Spleen (tissue), 11 donors: ENCODE data around the gene PSMB7. TPM values are rescaled to one million over a fixed set of nuclear protein-coding genes. Genes with fewer than 3 reads are reported as not detected.

Experiments used
- DNase-seq: peaks from one replicate; pipeline ENCODE4 v3.0.0-alpha.2; 2020
- H3K27ac ChIP-seq, 8 donors: fragments of 200-600 bp; sonication (generic) in 7 of 8; 1 replicate in 4 of 8; 2 replicates in 4 of 8; pipeline versions ENCODE4 v1.5.0 to v1.8.0; 2016 to 2021; ENCODE audit warnings: inconsistent platforms in 4 of 8, mild to moderate bottlenecking in 4 of 8, moderate library complexity in 1 of 8
- H3K27me3 ChIP-seq, 7 donors: fragments of 200-600 bp; sonication (generic) in 6 of 7; replicated peaks in 1 of 7; 1 replicate in 4 of 7; 2 replicates in 3 of 7; pipeline versions ENCODE4 v1.5.0 to v1.8.0; 2016 to 2021; ENCODE audit warnings: inconsistent platforms in 3 of 7, mild to moderate bottlenecking in 1 of 7
- H3K36me3 ChIP-seq, 6 donors: fragments of 200-600 bp; sonication (generic) in 5 of 6; 1 replicate in 4 of 6; 2 replicates in 2 of 6; pipeline versions ENCODE4 v1.5.0 to v1.8.0; 2016 to 2021; ENCODE audit warnings: inconsistent platforms in 2 of 6
- H3K4me1 ChIP-seq, 6 donors: fragments of 200-600 bp; sonication (generic) in 5 of 6; 1 replicate in 3 of 6; 2 replicates in 3 of 6; pipeline versions ENCODE4 v1.5.0 to v1.8.0; 2016 to 2021; ENCODE audit warnings: inconsistent platforms in 3 of 6
- H3K4me3 ChIP-seq, 8 donors: fragments of 200-600 bp; sonication (generic) in 7 of 8; 1 replicate in 4 of 8; 2 replicates in 4 of 8; pipeline versions ENCODE4 v1.5.0 to v1.8.0; 2016 to 2021; ENCODE audit warnings: inconsistent platforms in 4 of 8, mild to moderate bottlenecking in 4 of 8, moderate library complexity in 2 of 8
- H3K9me3 ChIP-seq, 8 donors: fragments of 200-600 bp; sonication (generic) in 7 of 8; 1 replicate in 4 of 8; 2 replicates in 4 of 8; pipeline versions ENCODE4 v1.5.0 to v1.8.0; 2016 to 2021; ENCODE audit warnings: inconsistent platforms in 4 of 8
- POLR2A ChIP-seq, 3 donors: fragments of 450-650 bp; IDR thresholded peaks; one replicate each; pipeline ENCODE4 v1.5.1; 2017; ENCODE audit warnings: antibody characterized with exemption in 3 of 3, mild to moderate bottlenecking in 1 of 3
- POLR2AphosphoS5 ChIP-seq, 3 donors: sonication (generic); formaldehyde crosslinking; IDR thresholded peaks; one replicate each; pipeline ENCODE4 v1.5.1; 2017; ENCODE audit warnings: antibody characterized with exemption in 3 of 3
- WGBS, 5 donors: extraction: QIAGEN DNeasy Blood & Tissue Kit in 3 of 5; methylation state at CpG; one replicate each; pipeline versions ENCODE4 v1.1.5 to v1.1.7; 2013 to 2018; 5-methylcytosine and 5-hydroxymethylcytosine counted together
- intact Hi-C: fragments of 100-400 bp; cut with DNase I; formaldehyde crosslinking; loops from one replicate; pipeline ENCODE4 v1.15.0; 2023; ENCODE audit warnings: low total_unique reads
- polyA plus RNA-seq, 3 donors: library from polyadenylated mRNA; stranded (reverse); fragments of 200-250 nt; gene quantifications; one replicate each; pipeline ENCODE4 v1.2.1, GENCODE V29; 2013
- total RNA-seq, 7 donors: library from RNA; depleted of rRNA in 3 of 7; stranded (reverse); fragments of >200 nt in 3 of 7; fragmentation: NEBNext Ultra II Directional in 4 of 7; extraction: Animal tissue kit (Norgen Biotek cat#: 25700) in 4 of 7; gene quantifications; one replicate each; pipeline versions ENCODE4 v1.1.0 to v1.2.1, GENCODE V29; 2016 to 2021
- TF ChIP-seq, protein P1 (sequence below), 11 experiments: fragments of 200-600 bp in 7 of 11; fragments of 450-650 bp in 4 of 11; sonication (generic) in 4 of 11; IDR thresholded peaks in 8 of 11; conservative IDR thresholded peaks in 3 of 11; 1 replicate in 7 of 11; 2 replicates in 4 of 11; pipeline versions ENCODE4 v1.4.0 to v1.8.0; 2016 to 2021; ENCODE audit warnings: antibody characterized with exemption in 11 of 11, inconsistent platforms in 4 of 11, mild to moderate bottlenecking in 1 of 11
- donor health status: healthy with polysubstance abuse.
- donor health status: DM: no; HTN: no; CAD: no; lungs with moderate emphysema.
- donor health status: DM: no; HTN: no; CAD: no.
- donor health status: Bipolar disorder and iron deficiency.
- donor health status: healthy.
- donor health status: DM: no; HTN: no; CAD: no.
- donor health status: DM: yes; HTN: yes; CAD: no.

The PSMB7 gene
- total and polyA plus RNA-seq, 10 donors = 71.3 to 143 (median 108) TPM

DNA sequence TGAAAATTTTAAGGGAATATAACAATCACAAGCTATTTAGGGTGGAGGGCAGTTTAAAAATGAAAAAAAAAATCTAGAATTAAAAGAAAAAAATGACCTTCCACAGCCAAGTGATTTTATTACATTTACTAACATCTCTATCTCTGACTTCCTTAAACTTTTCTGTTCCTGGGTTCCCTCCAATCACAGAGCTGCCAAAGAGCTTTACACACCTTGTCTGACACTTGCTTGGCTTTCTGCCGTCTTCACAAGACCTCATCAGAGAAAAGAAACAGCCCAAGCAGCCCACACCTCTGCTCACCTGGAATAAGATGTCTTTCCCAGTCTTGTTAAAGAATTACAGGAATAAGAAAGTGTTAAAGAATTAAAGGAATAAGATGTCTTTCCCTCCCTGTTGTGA lies 38.9 kb downstream of the PSMB7 start:
- H3K9me3 ChIP-seq = peaks cover 0 to 5% (median 0%) of the 10 kb centered on the region in 8 donors
- WGBS, 5 donors = 63 to 93% (median 79%) methylated on average over 1 of the region's 1 CpG
- peaks cover 0 to 63% (median 14%) of the 10 kb centered on the region in 6 donors for H3K4me1 ChIP-seq
- intact Hi-C loops = no loop called here
- no peaks in the 10 kb centered on the region for H3K27me3 ChIP-seq
- peaks cover 0 to 76% (median 17%) of the 10 kb centered on the region in 6 donors for H3K36me3 ChIP-seq
- DNase-seq = no peak
- TF ChIP-seq POLR2A (IDR thresholded peaks at IDR 0.05) (no peak), POLR2AphosphoS5 (IDR thresholded peaks at IDR 0.05) (no peak)
- TF ChIP-seq, protein P1, sequence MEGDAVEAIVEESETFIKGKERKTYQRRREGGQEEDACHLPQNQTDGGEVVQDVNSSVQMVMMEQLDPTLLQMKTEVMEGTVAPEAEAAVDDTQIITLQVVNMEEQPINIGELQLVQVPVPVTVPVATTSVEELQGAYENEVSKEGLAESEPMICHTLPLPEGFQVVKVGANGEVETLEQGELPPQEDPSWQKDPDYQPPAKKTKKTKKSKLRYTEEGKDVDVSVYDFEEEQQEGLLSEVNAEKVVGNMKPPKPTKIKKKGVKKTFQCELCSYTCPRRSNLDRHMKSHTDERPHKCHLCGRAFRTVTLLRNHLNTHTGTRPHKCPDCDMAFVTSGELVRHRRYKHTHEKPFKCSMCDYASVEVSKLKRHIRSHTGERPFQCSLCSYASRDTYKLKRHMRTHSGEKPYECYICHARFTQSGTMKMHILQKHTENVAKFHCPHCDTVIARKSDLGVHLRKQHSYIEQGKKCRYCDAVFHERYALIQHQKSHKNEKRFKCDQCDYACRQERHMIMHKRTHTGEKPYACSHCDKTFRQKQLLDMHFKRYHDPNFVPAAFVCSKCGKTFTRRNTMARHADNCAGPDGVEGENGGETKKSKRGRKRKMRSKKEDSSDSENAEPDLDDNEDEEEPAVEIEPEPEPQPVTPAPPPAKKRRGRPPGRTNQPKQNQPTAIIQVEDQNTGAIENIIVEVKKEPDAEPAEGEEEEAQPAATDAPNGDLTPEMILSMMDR (IDR thresholded peaks at IDR 0.05 in 8 of 11, conservative IDR thresholded peaks at IDR 0.05 in 3 of 11) = no peak
- no peak overlapping the region for H3K4me3 ChIP-seq
- H3K27ac ChIP-seq = no peak overlapping the region

DNA sequence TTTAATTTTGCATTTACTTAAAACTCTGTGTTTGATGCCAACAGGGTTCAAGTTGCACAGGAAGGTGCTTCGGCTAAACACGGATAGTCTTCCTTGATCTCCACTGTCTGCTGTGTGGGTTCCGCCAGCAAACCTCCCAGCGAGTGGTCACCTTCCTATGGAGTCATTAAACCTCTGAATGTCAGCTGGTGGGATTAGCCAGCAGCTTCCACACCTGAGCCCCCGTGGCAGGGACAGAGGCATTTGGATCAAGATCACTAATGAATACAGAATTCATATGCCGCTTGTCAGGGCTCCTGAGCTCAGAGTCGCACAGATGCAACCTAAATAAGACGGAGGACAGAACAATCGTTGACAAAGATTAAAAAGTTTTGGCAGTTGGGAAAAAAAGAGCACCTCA lies 39.5 kb downstream of the PSMB7 start:
- no peak overlapping the region for H3K4me3 ChIP-seq
- 92 to 95% (median 95%) methylated on average over 9 of the region's 9 CpGs for WGBS, 5 donors
- H3K27ac ChIP-seq = no peak overlapping the region
- no peak for DNase-seq
- intact Hi-C loops = no loop called here
- H3K9me3 ChIP-seq = peaks cover 0 to 5% (median 0%) of the 10 kb centered on the region in 8 donors
- no peak for TF ChIP-seq POLR2AphosphoS5 (IDR thresholded peaks at IDR 0.05)
- H3K36me3 ChIP-seq = peaks cover 0 to 70% (median 17%) of the 10 kb centered on the region in 6 donors
- peaks cover 0 to 63% (median 14%) of the 10 kb centered on the region in 6 donors for H3K4me1 ChIP-seq
- no peaks in the 10 kb centered on the region for H3K27me3 ChIP-seq

DNA sequence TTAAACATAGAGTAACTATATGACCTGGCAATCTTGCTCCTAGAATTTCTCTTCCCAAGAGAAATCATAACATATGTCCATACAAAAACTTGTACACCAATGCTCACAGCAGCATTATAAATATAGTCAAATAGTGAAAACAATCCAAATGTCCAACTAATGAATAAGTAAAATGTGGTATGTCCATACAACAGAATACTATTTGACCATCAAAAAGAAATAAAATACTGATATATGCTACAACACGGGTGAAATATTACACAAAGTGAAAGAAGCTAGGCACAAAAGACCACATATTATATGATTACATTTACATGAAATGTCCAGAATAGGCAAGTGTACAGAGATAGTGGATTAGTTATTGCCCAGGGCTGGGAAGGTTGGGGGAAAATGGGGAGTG lies 41.4 kb downstream of the PSMB7 start:
- H3K27ac ChIP-seq = no peak overlapping the region
- intact Hi-C loops = no loop called here
- TF ChIP-seq, protein P1 (IDR thresholded peaks at IDR 0.05 in 8 of 11, conservative IDR thresholded peaks at IDR 0.05 in 3 of 11) = no peak
- TF ChIP-seq POLR2A (IDR thresholded peaks at IDR 0.05) = no peak
- TF ChIP-seq POLR2AphosphoS5 (IDR thresholded peaks at IDR 0.05) = no peak
- no peak for DNase-seq
- H3K36me3 ChIP-seq = peaks cover 0 to 52% (median 4%) of the 10 kb centered on the region in 6 donors
- H3K27me3 ChIP-seq = no peaks in the 10 kb centered on the region
- peaks cover 0 to 5% (median 0%) of the 10 kb centered on the region in 8 donors for H3K9me3 ChIP-seq
- 93 to 98% (median 97%) methylated on average over 1 of the region's 1 CpG for WGBS, 5 donors
- H3K4me1 ChIP-seq = peaks cover 0 to 64% (median 18%) of the 10 kb centered on the region in 6 donors
- H3K4me3 ChIP-seq = no peak overlapping the region

DNA sequence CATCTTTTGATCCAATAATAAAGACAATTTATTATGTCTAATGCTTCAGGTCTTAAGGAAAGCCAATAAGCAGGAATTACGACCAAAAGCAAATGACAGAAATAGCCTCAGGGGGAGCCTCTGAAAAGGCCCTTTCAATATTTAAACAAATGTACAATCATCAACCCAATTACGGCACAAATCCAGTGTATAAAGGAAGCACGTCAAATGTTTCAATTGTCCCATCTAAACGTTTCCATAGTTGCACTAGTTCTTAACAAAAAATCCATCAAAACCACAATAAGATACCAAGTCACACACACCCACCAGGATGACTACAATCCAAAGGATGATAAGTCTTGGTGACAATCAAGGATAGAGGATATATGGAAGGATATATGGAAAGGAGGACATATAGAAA lies 41.9 kb downstream of the PSMB7 start:
- H3K27ac ChIP-seq = no peak overlapping the region
- 83 to 95% (median 91%) methylated on average over 4 of the region's 4 CpGs for WGBS, 5 donors
- H3K27me3 ChIP-seq = no peaks in the 10 kb centered on the region
- no peak overlapping the region for H3K4me3 ChIP-seq
- intact Hi-C loops = no loop called here
- H3K4me1 ChIP-seq = peaks cover 0 to 64% (median 16%) of the 10 kb centered on the region in 6 donors
- peaks cover 0 to 51% (median 4%) of the 10 kb centered on the region in 6 donors for H3K36me3 ChIP-seq
- TF ChIP-seq POLR2AphosphoS5 (IDR thresholded peaks at IDR 0.05) (no peak), POLR2A (IDR thresholded peaks at IDR 0.05) (no peak)
- TF ChIP-seq, protein P1 (IDR thresholded peaks at IDR 0.05 in 8 of 11, conservative IDR thresholded peaks at IDR 0.05 in 3 of 11) = no peak
- DNase-seq = no peak
- peaks cover 0 to 5% (median 0%) of the 10 kb centered on the region in 8 donors for H3K9me3 ChIP-seq

DNA sequence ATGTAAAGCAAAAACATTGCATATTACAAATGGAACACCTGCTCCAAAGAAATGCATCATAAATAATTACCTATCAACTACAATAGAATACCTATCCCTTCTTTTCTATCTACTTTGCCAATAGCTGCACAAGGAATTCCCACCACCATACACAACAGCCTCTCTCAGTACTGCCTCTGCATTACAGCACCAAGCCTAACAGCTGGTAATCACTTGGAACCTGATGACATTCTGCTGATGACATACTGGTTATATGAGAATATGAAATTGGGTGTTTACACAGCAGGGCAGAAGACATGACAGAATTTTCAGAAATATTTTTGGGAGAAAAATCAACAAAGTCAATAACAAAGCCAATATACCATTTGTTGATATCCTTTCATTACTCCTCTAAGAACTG lies 43.2 kb downstream of the PSMB7 start:
- no peaks in the 10 kb centered on the region for H3K27me3 ChIP-seq
- H3K9me3 ChIP-seq = peaks cover 0 to 5% (median 0%) of the 10 kb centered on the region in 8 donors
- intact Hi-C loops = no loop called here
- H3K4me3 ChIP-seq = no peak overlapping the region
- H3K36me3 ChIP-seq = peaks cover 0 to 45% (median 4%) of the 10 kb centered on the region in 6 donors
- TF ChIP-seq POLR2A (IDR thresholded peaks at IDR 0.05) (no peak), POLR2AphosphoS5 (IDR thresholded peaks at IDR 0.05) (no peak)
- TF ChIP-seq, protein P1 (IDR thresholded peaks at IDR 0.05 in 8 of 11, conservative IDR thresholded peaks at IDR 0.05 in 3 of 11) = no peak
- no peak for DNase-seq
- no peak overlapping the region for H3K27ac ChIP-seq
- H3K4me1 ChIP-seq = peaks cover 0 to 66% (median 12%) of the 10 kb centered on the region in 6 donors
